H9 (cell line): ENCODE results near the gene CAMK2B. TPM values are rescaled to one million over a fixed set of nuclear protein-coding genes. Genes with fewer than 3 reads are reported as not detected.

ENCODE experiments used
- DNase-seq: peaks from one replicate; pipeline ENCODE4 v3.0.0-alpha.2; 2017
- H2AFZ ChIP-seq: one replicate; pipeline ENCODE4 v1.6.1; 2013; ENCODE audit warnings: mild to moderate bottlenecking, low read length, control low read depth, moderate library complexity
- H2AK5ac ChIP-seq: 2 replicates; pipeline ENCODE4 v1.6.1; 2013; ENCODE audit warnings: low read length, control low read depth, mixed read lengths; ENCODE audit not compliant: insufficient read length
- H2BK120ac ChIP-seq: one replicate; pipeline ENCODE4 v1.6.1; 2013; ENCODE audit warnings: low read depth, mild to moderate bottlenecking, low read length, control low read depth, inconsistent platforms; ENCODE audit not compliant: poor library complexity, severe bottlenecking
- H2BK12ac ChIP-seq: 2 replicates; pipeline ENCODE4 v1.6.1; 2013; ENCODE audit warnings: low read length, control low read depth, mixed read lengths, low read depth; ENCODE audit not compliant: insufficient read length
- H2BK15ac ChIP-seq: 2 replicates; pipeline ENCODE4 v1.6.1; 2013; ENCODE audit warnings: low read depth, low read length, control low read depth
- H2BK20ac ChIP-seq: one replicate; pipeline ENCODE4 v1.6.1; 2013; ENCODE audit warnings: low read depth, mild to moderate bottlenecking, low read length, control low read depth, inconsistent platforms; ENCODE audit not compliant: poor library complexity, severe bottlenecking
- H2BK5ac ChIP-seq: 2 replicates; pipeline ENCODE4 v1.6.1; 2013; ENCODE audit warnings: low read length, control low read depth, mixed read lengths; ENCODE audit not compliant: insufficient read length
- H3K14ac ChIP-seq: 2 replicates; pipeline ENCODE4 v1.6.1; 2013; ENCODE audit warnings: low read length, control low read depth; ENCODE audit not compliant: insufficient read depth
- H3K18ac ChIP-seq: 2 replicates; pipeline ENCODE4 v1.6.1; 2013; ENCODE audit warnings: low read depth, mild to moderate bottlenecking, mixed read lengths, low read length, control low read depth; ENCODE audit not compliant: insufficient read length
- H3K23ac ChIP-seq: 2 replicates; pipeline ENCODE4 v1.6.1; 2013; ENCODE audit warnings: low read length, control low read depth, mixed read lengths, low read depth; ENCODE audit not compliant: insufficient read length
- H3K23me2 ChIP-seq: 2 replicates; pipeline ENCODE4 v1.6.1; 2013; ENCODE audit warnings: low read depth, mild to moderate bottlenecking, mixed read lengths, low read length, control low read depth; ENCODE audit not compliant: insufficient read length, poor library complexity, severe bottlenecking
- H3K27ac ChIP-seq: 2 replicates; pipeline ENCODE4 v1.5.1; 2013; ENCODE audit warnings: low read length, control low read depth, mixed read lengths, low read depth; ENCODE audit not compliant: insufficient read length
- H3K27me3 ChIP-seq: 2 replicates; pipeline ENCODE4 v1.6.1; 2013; ENCODE audit warnings: low read length, control low read depth, inconsistent platforms; ENCODE audit not compliant: insufficient read depth
- H3K4ac ChIP-seq: 2 replicates; pipeline ENCODE4 v1.6.1; 2013; ENCODE audit warnings: low read depth, mild to moderate bottlenecking, control low read depth, inconsistent platforms, low read length, moderate library complexity
- H3K4me1 ChIP-seq: 2 replicates; pipeline ENCODE4 v1.6.1; 2013; ENCODE audit warnings: low read length, control low read depth, inconsistent platforms; ENCODE audit not compliant: insufficient read depth
- H3K4me2 ChIP-seq: 2 replicates; pipeline ENCODE4 v1.6.1; 2013; ENCODE audit warnings: low read length, control low read depth, mixed read lengths; ENCODE audit not compliant: insufficient read length, insufficient read depth
- H3K56ac ChIP-seq: 2 replicates; pipeline ENCODE4 v1.6.1; 2013; ENCODE audit warnings: low read depth, mild to moderate bottlenecking, mixed read lengths, low read length, control low read depth; ENCODE audit not compliant: insufficient read length
- H3K79me1 ChIP-seq: 2 replicates; pipeline ENCODE4 v1.6.1; 2013; ENCODE audit warnings: low read depth, mild to moderate bottlenecking, moderate library complexity, low read length, control low read depth, inconsistent platforms; ENCODE audit not compliant: insufficient read depth, poor library complexity, severe bottlenecking
- H3K79me2 ChIP-seq: 2 replicates; pipeline ENCODE4 v1.6.1; 2013; ENCODE audit warnings: low read length, control low read depth, inconsistent platforms; ENCODE audit not compliant: insufficient read depth
- H3K9ac ChIP-seq: 2 replicates; pipeline ENCODE4 v1.6.1; 2013; ENCODE audit warnings: low read length, control low read depth, mixed read lengths; ENCODE audit not compliant: insufficient read length; ENCODE audit errors: extremely low read depth
- H3K9me3 ChIP-seq: one replicate; pipeline ENCODE4 v1.6.1; 2013; ENCODE audit warnings: low read depth, low read length, inconsistent platforms; ENCODE audit not compliant: control insufficient read depth
- H3T11ph ChIP-seq: one replicate; pipeline ENCODE4 v1.6.1; 2013; ENCODE audit warnings: mild to moderate bottlenecking, low read length, control low read depth, inconsistent platforms
- H4K20me1 ChIP-seq: one replicate; pipeline ENCODE4 v1.6.1; 2013; ENCODE audit not compliant: control insufficient read depth, insufficient read length, insufficient read depth
- H4K5ac ChIP-seq: 2 replicates; pipeline ENCODE4 v1.6.1; 2013; ENCODE audit warnings: low read depth, mild to moderate bottlenecking, mixed read lengths, low read length, control low read depth; ENCODE audit not compliant: insufficient read length
- H4K8ac ChIP-seq: replicated peaks from 2 replicates; pipeline ENCODE4 v1.6.1; 2013; ENCODE audit warnings: low read length, control low read depth, mixed read lengths, low read depth; ENCODE audit not compliant: insufficient read length
- H4K91ac ChIP-seq: 2 replicates; pipeline ENCODE4 v1.6.1; 2013; ENCODE audit warnings: low read depth, mild to moderate bottlenecking, moderate library complexity, mixed read lengths, low read length, control low read depth; ENCODE audit not compliant: insufficient read length
- H3K27ac Mint-ChIP-seq, 3 experiments: 2 replicates in 2 of 3; 3 replicates in 1 of 3; pipeline ENCODE4 v1.8.0; 2020 to 2021; ENCODE audit warnings: mixed read lengths in 3 of 3, mild to moderate bottlenecking in 1 of 3, moderate library complexity in 1 of 3
- H3K27me3 Mint-ChIP-seq: 2 replicates; pipeline ENCODE4 v1.8.0; 2021; ENCODE audit warnings: low read depth, mild to moderate bottlenecking, moderate library complexity, mixed read lengths
- H3K36me3 Mint-ChIP-seq, 3 experiments: 2 replicates in 2 of 3; 3 replicates in 1 of 3; pipeline ENCODE4 v1.8.0; 2020 to 2021; ENCODE audit warnings: low read depth in 3 of 3, mixed read lengths in 3 of 3; ENCODE audit not compliant: insufficient read depth in 1 of 3
- H3K4me1 Mint-ChIP-seq, 2 experiments: 2 replicates each; pipeline ENCODE4 v1.8.0; 2020; ENCODE audit warnings: mixed read lengths in 2 of 2
- H3K4me3 Mint-ChIP-seq, 2 experiments: 2 replicates in 1 of 2; 3 replicates in 1 of 2; pipeline ENCODE4 v1.8.0; 2020 to 2021; ENCODE audit warnings: mild to moderate bottlenecking in 2 of 2, mixed read lengths in 2 of 2, moderate library complexity in 1 of 2
- H3K9me3 Mint-ChIP-seq, 2 experiments: 2 replicates in 1 of 2; 3 replicates in 1 of 2; pipeline ENCODE4 v1.8.0; 2020; ENCODE audit warnings: mild to moderate bottlenecking in 2 of 2, mixed read lengths in 2 of 2, moderate library complexity in 1 of 2
- WGBS: extraction: QIAGEN DNeasy Blood & Tissue Kit; methylation state at CpG from one replicate; pipeline ENCODE4 v1.1.7; 2013; ENCODE audit warnings: missing lambda C conversion rate, low lambda C conversion rate, mixed read lengths; ENCODE audit not compliant: insufficient read length; ENCODE audit errors: extremely low coverage; 5-methylcytosine and 5-hydroxymethylcytosine counted together
- total RNA-seq: library from RNA; stranded (reverse); gene quantifications from 2 replicates; pipeline ENCODE4 v1.2.1, GENCODE V29; 2021
- TF ChIP-seq, protein P1 (sequence below): fragments of 200-600 bp; sonication (generic); conservative IDR thresholded peaks from 3 replicates; pipeline ENCODE4 v1.8.0; 2021; ENCODE audit warnings: antibody characterized with exemption, mild to moderate bottlenecking

Gene CAMK2B
- total RNA-seq, 1 experiment from 2014 or later: 0.17 TPM

GRCh38 chr7:44194562-44195145 is 130.7 kb downstream of the CAMK2B start:
- H2BK20ac ChIP-seq: no peak overlapping the region
- no peak overlapping the region for H3K23ac ChIP-seq
- H2BK120ac ChIP-seq: no peak overlapping the region
- no peaks in the 10 kb centered on the region for H3K36me3 Mint-ChIP-seq
- H3K4me2 ChIP-seq: no peak overlapping the region
- no peaks in the 10 kb centered on the region for H4K20me1 ChIP-seq
- H3K4ac ChIP-seq: no peak overlapping the region
- H4K8ac ChIP-seq: no peak overlapping the region
- DNase-seq: no peak
- H3K56ac ChIP-seq: no peak overlapping the region
- H3K9ac ChIP-seq: no peak overlapping the region
- no peak overlapping the region for H4K91ac ChIP-seq
- no peak overlapping the region for H3K18ac ChIP-seq
- no peaks in the 10 kb centered on the region for H3K23me2 ChIP-seq
- H3K79me1 ChIP-seq: no peaks in the 10 kb centered on the region
- H3K9me3 ChIP-seq: no peaks in the 10 kb centered on the region
- peaks cover 0 to 2% of the 10 kb centered on the region in 2 experiments; a peak in 2 of 4 replicates for H3K4me1 Mint-ChIP-seq
- TF ChIP-seq, protein P1, sequence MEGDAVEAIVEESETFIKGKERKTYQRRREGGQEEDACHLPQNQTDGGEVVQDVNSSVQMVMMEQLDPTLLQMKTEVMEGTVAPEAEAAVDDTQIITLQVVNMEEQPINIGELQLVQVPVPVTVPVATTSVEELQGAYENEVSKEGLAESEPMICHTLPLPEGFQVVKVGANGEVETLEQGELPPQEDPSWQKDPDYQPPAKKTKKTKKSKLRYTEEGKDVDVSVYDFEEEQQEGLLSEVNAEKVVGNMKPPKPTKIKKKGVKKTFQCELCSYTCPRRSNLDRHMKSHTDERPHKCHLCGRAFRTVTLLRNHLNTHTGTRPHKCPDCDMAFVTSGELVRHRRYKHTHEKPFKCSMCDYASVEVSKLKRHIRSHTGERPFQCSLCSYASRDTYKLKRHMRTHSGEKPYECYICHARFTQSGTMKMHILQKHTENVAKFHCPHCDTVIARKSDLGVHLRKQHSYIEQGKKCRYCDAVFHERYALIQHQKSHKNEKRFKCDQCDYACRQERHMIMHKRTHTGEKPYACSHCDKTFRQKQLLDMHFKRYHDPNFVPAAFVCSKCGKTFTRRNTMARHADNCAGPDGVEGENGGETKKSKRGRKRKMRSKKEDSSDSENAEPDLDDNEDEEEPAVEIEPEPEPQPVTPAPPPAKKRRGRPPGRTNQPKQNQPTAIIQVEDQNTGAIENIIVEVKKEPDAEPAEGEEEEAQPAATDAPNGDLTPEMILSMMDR: no peak
- no CpG with 5 or more reads among the region's 3 CpGs for WGBS
- H3K14ac ChIP-seq: no peak overlapping the region
- no peak overlapping the region for H3T11ph ChIP-seq
- H4K5ac ChIP-seq: no peak overlapping the region
- no peak overlapping the region; a peak in 1 of 7 replicates for H3K27ac Mint-ChIP-seq
- no peaks in the 10 kb centered on the region for H3K4me1 ChIP-seq
- H2BK15ac ChIP-seq: no peak overlapping the region
- H3K9me3 Mint-ChIP-seq: peaks cover 0 to 2% of the 10 kb centered on the region in 2 experiments; a peak in 1 of 5 replicates
- H3K27me3 ChIP-seq: 0 out of 2 replicates have a peak, but pooled peaks cover 2% of the 10 kb centered on the region
- no peak overlapping the region for H3K27ac ChIP-seq
- H2BK5ac ChIP-seq: no peak overlapping the region
- H3K4me3 Mint-ChIP-seq: no peak overlapping the region
- H3K79me2 ChIP-seq: no peaks in the 10 kb centered on the region
- H2AFZ ChIP-seq: no peak overlapping the region
- no peak overlapping the region for H2AK5ac ChIP-seq
- no peak overlapping the region for H2BK12ac ChIP-seq
- H3K27me3 Mint-ChIP-seq: peaks cover 22% of the 10 kb centered on the region
